Iris pigment epithelial cell (primary cell): ENCODE data around the gene DESI1.
"Not testable (repeated sequence)": the region's sequence is repeated elsewhere in the genome, so short reads cannot be mapped to it uniquely, and the experiment has no call there.

Experiments
- DNase-seq: peaks from one replicate; pipeline ENCODE4 v3.0.0-alpha.2; 2011; ENCODE audit warnings: low read depth

Gene DESI1

DNA sequence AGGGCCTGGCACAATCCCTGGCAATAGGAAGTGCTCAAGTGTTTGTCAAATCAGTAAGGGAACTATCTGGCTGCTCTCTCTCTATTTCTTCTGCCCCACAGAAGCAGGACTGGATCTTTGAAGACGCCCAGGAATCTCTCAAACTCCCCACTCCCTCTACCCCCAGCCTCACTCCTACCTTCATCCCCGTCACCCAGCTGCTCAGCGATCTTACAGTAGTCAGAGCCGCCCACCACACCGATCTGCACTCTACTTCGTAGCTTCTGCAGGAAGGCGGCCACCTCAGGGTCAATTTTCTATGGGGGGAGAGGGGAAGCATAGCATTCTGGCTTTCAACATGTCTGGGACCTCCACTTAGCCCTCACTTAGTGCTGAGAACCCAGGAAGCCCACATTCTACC, 34.9 kb downstream of the DESI1 start:
- DNase-seq: no peak

DNA sequence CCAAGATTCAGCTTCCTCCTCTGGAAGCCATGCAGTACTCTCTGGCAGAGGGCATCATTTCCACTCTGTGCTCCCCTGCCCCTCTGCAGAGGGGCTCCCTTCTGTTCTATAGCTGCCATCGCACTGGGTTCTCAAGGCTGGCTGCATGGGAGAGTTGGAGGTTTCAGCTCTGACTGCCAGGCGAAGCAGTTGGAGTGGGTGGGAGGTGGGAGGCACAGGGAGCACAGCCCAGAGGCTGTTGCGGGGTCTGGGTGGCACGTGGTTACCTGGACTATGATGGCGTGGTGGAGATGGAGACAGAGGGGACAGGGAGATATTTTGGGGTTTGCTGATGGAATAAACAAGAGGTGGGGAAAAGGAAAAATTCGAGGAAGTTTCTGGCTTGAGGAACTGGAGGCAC, 36.0 kb downstream of the DESI1 start:
- no peak for DNase-seq

GRCh38 chr22:41582694-41583093, 38.1 kb downstream of the DESI1 start:
- DNase-seq: no peak

DNA sequence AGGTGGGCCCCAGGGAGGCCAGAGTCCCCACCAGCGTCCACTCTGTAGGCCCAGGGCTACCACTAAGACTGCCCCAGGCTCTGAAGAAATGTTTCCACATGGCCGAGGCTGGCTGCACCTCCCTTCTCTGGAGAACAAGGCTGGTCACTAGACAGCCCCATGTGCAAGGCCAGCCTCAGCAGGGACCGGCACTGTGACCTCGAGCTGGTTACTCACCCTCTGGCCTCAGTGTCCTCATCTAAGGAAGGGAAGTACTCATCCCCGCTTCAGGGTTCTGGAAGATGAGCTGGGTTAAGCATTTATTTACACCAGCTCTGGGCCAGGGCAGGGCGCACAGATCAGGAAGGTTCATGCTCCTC, 40.9 kb downstream of the DESI1 start:
- no peak for DNase-seq

DNA sequence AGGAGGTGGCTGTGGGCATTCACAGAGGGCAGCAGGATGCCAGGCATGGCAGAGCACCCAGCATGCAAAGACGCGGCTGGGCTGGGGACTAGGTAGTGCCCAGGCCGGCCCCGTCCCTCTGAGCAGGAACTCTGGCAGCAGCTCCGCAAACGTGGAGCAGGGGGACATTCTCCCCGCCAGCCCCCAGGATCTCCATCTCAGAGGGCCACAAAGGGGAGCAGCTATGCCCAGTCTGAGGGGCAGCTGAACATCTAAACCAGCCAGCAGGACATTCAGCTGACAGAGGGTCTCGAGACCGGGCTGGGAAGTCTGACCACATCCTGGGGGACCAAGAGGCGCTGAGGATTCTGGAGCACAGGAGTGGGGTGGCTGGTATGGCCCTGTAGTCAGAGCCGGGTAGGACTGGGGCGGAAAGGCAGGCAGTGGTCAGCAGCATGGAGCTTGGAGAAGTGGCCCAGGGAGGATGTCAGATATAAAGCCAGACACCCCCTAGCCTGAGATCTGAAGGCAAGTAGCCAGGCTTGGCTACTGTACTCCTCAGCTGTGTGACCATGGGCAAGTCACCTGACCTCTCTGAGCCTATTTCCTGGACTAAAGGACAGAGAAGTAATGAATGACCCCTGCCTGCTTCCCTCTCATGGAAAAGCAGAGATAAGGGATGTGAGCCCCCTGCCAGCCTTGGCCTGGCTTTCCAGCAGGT, 41.4 kb downstream of the DESI1 start:
- no peak for DNase-seq

DNA sequence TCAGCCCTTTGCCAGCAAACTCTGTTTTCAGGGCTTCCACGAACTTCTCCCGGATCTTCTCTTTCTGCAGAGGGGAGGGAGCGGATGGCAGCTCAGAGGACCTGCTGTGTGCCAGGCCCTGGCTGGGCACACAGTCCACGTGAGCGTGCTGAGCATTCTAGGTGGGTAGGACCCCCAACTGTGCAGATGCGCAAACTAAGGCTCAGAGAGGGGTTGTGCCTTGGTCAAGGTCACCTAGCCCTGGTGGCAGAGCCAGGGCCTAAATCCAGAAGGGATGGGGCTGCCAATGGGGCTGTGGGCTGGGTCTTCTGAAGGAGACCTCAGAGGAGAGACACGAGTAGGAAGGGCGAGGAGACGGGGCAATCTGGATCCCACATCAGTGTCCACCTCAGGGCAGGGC, 42.0 kb downstream of the DESI1 start:
- DNase-seq: no peak

DNA sequence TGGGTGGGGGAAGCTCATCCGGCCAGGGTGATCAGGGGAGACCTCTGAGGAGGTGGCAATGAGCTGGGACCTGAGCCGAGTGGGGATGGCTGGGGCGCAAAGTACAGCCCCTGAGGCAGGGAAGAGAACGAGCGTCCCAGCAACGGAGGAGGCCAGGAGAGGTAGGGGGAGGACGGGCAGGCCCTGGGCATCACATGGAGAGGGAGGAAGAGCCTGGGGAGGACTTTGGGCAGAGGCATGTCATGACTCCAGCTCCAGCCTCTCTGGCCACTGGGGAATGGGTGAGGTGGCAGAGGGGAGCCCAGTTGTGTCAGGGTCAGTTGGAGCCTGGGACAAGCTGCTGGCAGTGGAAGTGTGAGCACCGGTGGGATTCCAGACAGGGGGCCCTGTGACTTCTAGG, 42.7 kb downstream of the DESI1 start:
- no peak for DNase-seq

GRCh38 chr22:41576877-41577276, 44.0 kb downstream of the DESI1 start:
- DNase-seq: peak; percentile 58

- no peak for DNase-seq
Observed at GRCh38 chr22:41575533-41575932, 45.3 kb downstream of the DESI1 start.

GRCh38 chr22:41574847-41575381, 45.9 kb downstream of the DESI1 start:
- DNase-seq: no peak

- DNase-seq: no peak
Observed at GRCh38 chr22:41573677-41574076, 47.2 kb downstream of the DESI1 start.

DNA sequence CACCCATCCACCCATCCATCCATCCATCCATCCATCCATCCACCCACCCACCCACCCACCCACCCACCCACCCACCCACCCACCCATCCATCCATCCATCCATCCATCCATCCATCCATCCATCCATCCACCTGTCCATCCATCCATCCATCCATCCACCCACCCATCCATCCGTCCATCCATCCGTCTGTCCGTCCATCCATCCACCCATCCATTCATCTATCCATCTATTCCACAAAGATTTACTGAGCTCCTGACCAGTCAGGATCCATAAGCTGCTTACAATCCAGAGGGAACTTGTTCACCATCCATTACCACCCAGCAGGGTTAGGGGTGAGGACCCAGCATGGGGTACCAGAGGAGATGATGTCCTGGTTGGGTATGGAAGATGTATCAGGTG, 48.5 kb downstream of the DESI1 start:
- not testable (repeated sequence) for DNase-seq

DNA sequence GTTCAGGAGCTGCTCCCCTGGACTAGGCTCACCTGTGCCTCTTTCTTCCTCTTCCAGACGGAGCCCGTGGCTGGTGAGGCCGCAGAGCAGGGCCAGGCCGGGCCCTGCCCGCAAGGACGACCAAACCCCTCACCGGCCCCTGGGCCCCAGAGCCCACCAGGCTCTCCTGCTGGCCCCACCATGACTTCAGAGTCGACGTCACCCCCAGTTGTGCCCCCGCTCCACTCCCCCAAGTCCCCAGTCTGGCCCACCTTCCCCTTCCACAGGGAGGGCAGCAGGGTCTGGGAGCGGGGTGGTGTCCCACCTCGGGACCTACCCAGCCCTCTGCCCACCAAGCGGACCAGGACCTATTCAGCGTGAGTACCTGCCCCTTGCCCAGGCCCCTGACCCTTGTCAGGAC, 49.1 kb downstream of the DESI1 start:
- DNase-seq: no peak

DNA sequence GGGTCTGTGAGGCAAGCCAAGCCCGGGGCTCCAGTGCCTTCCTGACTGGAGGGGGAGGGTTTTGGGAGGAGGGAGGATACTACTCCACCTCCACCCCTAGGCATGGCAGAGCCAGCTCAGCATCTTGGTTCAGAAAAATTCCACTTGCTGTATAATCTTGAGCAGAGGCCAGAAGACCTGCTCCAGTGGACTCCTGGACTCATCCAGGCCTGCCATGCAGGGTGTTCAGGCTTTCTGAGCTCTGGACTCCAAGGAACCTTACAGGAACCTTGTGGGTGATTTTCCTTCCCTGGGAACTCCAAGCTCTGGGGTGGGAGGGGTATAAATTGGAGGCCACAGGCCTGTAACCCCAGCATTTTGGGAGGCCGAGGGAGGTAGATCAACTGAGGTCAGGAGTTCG, 50.6 kb downstream of the DESI1 start:
- DNase-seq: no peak

GRCh38 chr22:41568811-41569210, 52.0 kb downstream of the DESI1 start:
- DNase-seq: no peak

DNA sequence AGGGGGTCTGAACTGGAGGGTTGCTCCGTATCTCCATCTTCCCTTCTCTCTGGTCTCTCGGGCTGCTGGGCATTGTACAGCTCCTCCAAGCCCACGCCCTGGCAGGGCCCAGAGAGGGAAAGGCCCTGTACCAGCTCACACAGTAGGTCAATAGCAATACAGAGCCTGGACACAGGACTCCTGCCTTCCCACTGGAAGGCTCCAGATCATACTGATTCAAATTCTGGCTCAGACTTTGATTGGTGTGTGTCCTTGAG, 53.4 kb downstream of the DESI1 start:
- no peak for DNase-seq

DNA sequence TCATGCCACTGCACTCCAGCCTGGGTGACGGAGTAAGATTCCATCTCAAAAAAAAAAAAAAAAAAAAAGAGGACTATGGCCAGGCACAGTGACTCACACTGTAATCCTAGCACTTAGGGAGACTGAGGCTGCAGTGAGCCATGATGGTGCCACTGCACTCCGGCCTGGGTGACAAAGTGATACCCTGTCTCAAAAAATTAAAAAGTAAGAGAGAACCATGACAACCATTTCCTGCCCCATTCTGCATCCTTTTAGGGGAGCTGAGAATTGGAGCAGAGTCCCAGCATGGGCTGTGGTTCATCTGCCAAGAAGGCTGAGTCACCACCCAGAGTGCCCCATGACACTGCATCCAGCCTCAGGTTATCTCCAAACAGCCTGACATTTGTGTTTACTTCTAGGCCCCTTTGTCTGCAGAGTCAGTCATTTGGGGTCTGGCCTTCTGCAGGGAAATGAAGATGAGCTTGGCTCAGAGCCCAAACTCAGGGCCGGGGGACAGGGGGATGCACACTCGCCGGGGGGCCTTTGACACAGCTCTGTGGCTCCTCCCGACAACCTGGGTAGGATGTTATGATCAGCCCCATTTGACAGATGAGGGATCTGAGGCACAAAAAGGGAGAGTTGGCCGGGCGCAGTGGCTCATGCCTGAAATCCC, 55.3 kb downstream of the DESI1 start:
- peak; percentile 80 for DNase-seq

DNA sequence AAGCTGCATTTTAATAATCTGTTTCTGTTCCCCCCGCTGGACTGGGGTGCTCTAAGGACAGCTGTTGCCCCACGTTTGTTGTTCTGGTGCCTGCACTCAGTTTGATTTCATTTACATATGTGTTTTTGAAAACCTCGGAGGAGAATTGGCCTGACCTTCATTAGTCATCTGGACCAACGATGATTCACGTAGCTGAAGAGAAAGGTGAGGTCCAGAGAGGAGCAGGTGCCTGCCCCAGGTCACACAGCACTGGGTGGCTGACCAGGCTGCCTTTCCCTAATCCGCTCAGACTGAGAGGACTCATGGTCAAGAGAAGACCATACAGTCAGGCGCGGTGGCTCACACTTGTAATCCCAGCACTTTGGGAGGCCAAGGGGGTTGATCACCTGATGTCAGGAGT, 56.3 kb downstream of the DESI1 start:
- DNase-seq: peak; percentile 65

DNA sequence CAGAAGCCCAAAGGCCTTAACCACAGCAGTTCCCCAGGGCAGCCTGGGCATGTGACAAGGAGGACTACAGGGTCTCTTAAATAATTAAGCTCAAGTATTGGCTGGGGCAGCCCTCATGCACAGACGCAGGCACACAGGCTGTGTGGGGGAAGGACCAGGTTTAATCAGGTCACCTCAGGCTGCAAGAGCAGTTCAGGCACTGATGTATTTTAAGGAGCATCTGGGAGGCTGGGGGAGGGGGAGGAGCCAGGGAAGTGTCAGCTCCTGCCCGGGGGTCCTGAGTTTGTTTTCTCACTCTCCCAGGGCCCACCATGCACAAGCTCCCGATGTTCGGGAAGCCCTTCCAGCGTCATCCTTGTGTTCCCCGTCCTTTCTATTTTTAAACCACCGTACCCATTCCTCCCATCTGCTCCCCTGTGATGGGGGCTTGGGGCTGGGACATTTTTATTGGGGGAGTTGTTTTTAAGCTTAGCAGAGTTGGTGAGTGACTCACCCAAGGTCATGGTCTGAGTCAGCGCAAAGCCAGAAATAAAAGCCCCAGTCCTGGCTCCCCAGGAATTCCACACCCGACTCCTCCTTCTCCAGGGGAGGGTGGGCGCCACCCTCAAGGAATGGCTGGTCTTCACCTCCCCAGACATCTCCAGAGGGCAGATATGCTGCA, 57.7 kb downstream of the DESI1 start:
- DNase-seq: peak; percentile 78

- no peak for DNase-seq
Observed at GRCh38 chr22:41562461-41562860, 58.4 kb downstream of the DESI1 start.

DNA sequence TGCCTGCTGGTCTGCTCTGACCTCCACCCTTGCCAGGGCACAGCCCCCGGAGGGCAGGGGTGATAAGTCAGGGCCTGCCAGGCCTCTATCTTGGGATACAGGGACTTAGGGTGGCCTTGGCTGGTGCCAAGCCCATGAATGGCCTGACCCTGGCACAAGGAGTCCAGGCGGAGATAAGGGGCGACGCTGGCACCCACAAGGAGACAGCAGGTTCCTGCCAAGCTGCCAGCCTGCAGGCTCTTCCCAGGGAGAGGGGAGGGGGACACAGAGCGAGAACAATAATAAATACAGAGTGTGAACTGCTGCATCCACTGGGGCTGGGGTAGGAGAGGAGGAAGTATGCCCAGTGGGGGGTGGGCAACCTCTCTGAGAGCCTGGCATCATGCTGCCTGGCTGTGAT, 59.1 kb downstream of the DESI1 start:
- DNase-seq: no peak

DNA sequence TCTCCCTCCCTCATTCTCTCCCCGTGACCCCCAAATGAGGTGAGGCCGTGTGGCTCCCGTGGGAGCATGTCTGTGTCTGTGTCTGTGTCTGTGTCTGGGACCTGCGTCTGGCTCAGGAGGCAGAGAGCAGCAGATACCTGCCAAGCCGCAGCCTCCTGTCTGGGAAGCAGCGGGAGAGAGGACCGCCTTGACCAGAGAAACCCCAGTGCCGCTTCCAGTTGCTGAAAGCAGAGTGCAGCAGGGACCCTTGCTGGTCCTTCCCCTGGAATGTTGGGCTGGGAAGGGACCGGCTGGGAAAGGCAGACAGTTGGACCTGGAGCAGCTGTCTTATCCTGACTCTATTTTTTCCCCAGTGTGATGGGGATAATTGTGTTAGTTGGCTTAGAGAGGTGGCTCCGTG, 59.5 kb downstream of the DESI1 start:
- no peak for DNase-seq

DNA sequence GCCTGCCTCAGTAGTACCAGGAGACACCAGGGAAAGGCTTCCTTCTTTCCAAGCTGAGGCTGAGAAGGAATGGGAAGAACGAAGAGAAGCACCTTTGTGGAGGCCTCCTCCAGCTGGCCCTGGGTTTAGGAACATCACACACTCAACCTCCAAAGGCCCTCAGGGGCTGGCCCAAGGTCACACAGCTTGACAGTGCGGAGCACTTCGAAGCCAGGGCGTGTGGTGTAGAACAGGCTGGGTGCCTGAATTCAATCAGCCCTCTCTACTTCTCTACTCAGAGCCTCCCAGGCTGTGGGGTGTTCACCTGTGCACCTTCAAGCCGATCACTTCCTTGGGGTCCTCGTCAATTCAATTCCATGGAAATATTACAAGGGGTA, 60.8 kb downstream of the DESI1 start:
- no peak for DNase-seq

GRCh38 chr22:41558241-41558630, 62.6 kb downstream of the DESI1 start:
- DNase-seq: not testable (repeated sequence)
